Measurements from ENCODE around the gene NLRX1. TPM values are rescaled to one million over a fixed set of nuclear protein-coding genes. Genes with fewer than 3 reads are reported as not detected.
"Not testable (repeated sequence)": the region's sequence is repeated elsewhere in the genome, so short reads cannot be mapped to it uniquely, and the experiment has no call there.

NLRX1 gene
- total RNA-seq, 1 donor from 2014 or later, result 11.5 TPM

DNA sequence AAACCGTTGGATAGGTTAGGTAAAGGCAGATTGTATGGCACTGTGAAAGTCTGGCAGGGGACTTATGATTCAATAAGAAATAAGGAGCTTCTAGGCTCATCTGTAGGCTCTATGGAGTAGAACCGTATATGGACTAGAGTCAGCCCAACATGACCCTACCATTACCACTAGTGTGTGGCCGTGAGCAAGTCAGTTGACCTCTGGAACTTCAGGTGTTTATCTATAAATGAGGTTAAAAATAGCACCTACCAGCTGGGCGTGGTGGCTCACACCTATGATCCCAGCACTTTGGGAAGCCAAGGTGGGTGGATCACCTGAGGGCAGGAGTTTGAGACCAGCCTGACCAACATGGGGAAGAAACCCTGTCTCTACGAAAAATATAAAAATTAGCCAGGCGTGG is 42.7 kb upstream of the NLRX1 start:
- H3K4me3 Mint-ChIP-seq, result no peak overlapping the region
- H3K9me3 Mint-ChIP-seq, result no peaks in the 10 kb centered on the region
- TF ChIP-seq, protein P1, sequence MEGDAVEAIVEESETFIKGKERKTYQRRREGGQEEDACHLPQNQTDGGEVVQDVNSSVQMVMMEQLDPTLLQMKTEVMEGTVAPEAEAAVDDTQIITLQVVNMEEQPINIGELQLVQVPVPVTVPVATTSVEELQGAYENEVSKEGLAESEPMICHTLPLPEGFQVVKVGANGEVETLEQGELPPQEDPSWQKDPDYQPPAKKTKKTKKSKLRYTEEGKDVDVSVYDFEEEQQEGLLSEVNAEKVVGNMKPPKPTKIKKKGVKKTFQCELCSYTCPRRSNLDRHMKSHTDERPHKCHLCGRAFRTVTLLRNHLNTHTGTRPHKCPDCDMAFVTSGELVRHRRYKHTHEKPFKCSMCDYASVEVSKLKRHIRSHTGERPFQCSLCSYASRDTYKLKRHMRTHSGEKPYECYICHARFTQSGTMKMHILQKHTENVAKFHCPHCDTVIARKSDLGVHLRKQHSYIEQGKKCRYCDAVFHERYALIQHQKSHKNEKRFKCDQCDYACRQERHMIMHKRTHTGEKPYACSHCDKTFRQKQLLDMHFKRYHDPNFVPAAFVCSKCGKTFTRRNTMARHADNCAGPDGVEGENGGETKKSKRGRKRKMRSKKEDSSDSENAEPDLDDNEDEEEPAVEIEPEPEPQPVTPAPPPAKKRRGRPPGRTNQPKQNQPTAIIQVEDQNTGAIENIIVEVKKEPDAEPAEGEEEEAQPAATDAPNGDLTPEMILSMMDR (conservative IDR thresholded peaks at IDR 0.05), result no peak
- no peak overlapping the region for H3K27ac Mint-ChIP-seq
- no peak for DNase-seq (ENCODE audit: extremely low spot score, unreplicated experiment)
- peaks cover 9% of the 10 kb centered on the region for H3K36me3 Mint-ChIP-seq
- H3K27me3 Mint-ChIP-seq, result no peaks in the 10 kb centered on the region
- H3K4me1 Mint-ChIP-seq (ENCODE audit: unreplicated experiment), result peaks cover 11% of the 10 kb centered on the region

DNA sequence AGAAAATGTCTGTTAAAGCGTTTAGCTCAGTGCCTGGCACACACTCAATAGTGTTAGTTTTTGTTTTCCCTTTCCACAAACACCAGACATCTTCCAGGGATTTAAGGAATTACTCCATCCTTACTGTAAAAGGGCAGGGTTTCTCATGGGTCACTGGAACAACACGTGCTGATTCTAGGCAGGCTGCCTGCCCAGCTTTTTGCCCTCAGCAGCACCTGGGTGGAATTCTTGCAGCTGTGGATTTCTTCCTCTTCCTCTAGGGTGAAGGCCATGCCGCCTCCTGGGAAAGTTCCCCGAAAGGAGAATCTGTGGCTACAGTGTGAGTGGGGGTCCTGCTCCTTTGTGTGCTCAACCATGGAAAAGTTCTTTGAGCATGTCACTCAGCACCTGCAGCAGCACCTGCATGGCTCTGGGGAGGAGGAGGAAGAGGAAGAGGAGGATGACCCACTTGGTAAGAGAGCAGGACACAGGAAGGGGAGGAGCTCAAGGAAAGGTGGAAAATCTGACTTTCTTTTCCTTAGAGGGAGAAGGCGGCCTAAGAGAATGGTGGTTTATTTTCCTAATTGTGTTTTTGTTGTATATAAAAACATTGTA is 41.8 kb upstream of the NLRX1 start:
- Mint-ChIP-seq H3K9me3 (no peaks in the 10 kb centered on the region), H3K27me3 (no peaks in the 10 kb centered on the region), H3K4me3 (no peak overlapping the region), H3K4me1 (ENCODE audit: unreplicated experiment) (peaks cover 7% of the 10 kb centered on the region), H3K27ac (no peak overlapping the region), H3K36me3 (peaks cover 9% of the 10 kb centered on the region)
- TF ChIP-seq, protein P1 (conservative IDR thresholded peaks at IDR 0.05), result no peak
- DNase-seq (ENCODE audit: extremely low spot score, unreplicated experiment), result no peak

- H3K27ac Mint-ChIP-seq, result no peak overlapping the region
- H3K4me3 Mint-ChIP-seq, result no peak overlapping the region
- no peaks in the 10 kb centered on the region for H3K4me1 Mint-ChIP-seq (ENCODE audit: unreplicated experiment)
- no peak for DNase-seq (ENCODE audit: extremely low spot score, unreplicated experiment)
- H3K9me3 Mint-ChIP-seq, result no peaks in the 10 kb centered on the region
- H3K36me3 Mint-ChIP-seq, result peaks cover 18% of the 10 kb centered on the region
- no peaks in the 10 kb centered on the region for H3K27me3 Mint-ChIP-seq
- TF ChIP-seq, protein P1 (conservative IDR thresholded peaks at IDR 0.05), result no peak
Observed at GRCh38 chr11:119130662-119131061, 37.9 kb upstream of the NLRX1 start.

- TF ChIP-seq, protein P1 (conservative IDR thresholded peaks at IDR 0.05), result peak; percentile 65
- no peak overlapping the region for H3K27ac Mint-ChIP-seq
Observed at GRCh38 chr11:119134389-119134978, 34.0 kb upstream of the NLRX1 start.

GRCh38 chr11:119139276-119139675 is 29.2 kb upstream of the NLRX1 start:
- H3K4me3 Mint-ChIP-seq; H3K27ac Mint-ChIP-seq; H3K36me3 Mint-ChIP-seq; DNase-seq (ENCODE audit: extremely low spot score, unreplicated experiment); H3K9me3 Mint-ChIP-seq; H3K4me1 Mint-ChIP-seq (ENCODE audit: unreplicated experiment): not testable (repeated sequence)
- peaks cover 21% of the 10 kb centered on the region for H3K27me3 Mint-ChIP-seq

More at GRCh38 chr11:119134389-119134978, 34.0 kb upstream of the NLRX1 start:
- H3K9me3 Mint-ChIP-seq, result no peaks in the 10 kb centered on the region
- H3K27me3 Mint-ChIP-seq, result peaks cover 10% of the 10 kb centered on the region
- no peaks in the 10 kb centered on the region for H3K4me1 Mint-ChIP-seq (ENCODE audit: unreplicated experiment)
- DNase-seq (ENCODE audit: extremely low spot score, unreplicated experiment), result no peak
- peaks cover 18% of the 10 kb centered on the region for H3K36me3 Mint-ChIP-seq
- no peak overlapping the region for H3K4me3 Mint-ChIP-seq

DNA sequence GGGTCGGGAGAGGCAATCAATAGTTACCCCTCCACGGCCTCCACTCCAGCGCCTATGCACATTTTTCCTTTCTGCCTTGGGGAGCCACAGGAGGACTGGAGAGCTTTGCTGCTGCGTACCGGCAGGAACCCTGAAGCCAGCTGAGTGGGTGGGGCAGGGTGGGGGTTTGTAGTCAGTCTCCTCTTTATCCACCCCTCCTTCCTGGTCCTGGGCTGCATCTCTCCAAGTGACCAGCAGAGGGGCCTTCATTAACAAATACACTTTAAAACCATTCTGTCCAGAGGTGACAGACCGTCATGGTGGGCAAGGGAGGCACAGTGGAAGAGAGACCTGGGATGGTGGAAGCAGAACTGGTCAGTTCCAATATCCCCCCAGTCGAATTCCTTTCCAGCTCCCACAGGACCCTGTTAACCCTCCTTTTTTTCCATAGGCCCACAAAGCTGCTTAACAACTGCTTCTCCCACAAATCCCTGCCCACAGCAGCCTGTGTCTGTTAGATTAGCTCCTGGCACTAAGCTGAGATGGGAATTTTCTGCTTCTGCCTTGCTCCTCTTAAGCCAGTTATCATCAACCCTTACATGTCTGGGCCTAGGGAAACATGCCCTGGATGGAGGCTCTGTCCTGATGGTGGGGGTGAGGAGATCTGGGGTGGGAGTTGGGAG is 23.6 kb upstream of the NLRX1 start:
- DNase-seq (ENCODE audit: extremely low spot score, unreplicated experiment), result no peak
- no peak overlapping the region for H3K27ac Mint-ChIP-seq
- no peaks in the 10 kb centered on the region for H3K36me3 Mint-ChIP-seq
- no peak overlapping the region for H3K4me3 Mint-ChIP-seq
- H3K4me1 Mint-ChIP-seq (ENCODE audit: unreplicated experiment), result peaks cover 6% of the 10 kb centered on the region
- H3K27me3 Mint-ChIP-seq, result peaks cover 47% of the 10 kb centered on the region
- TF ChIP-seq, protein P1 (conservative IDR thresholded peaks at IDR 0.05), result peak; percentile 80
- H3K9me3 Mint-ChIP-seq, result no peaks in the 10 kb centered on the region
